ENCODE results near the gene RXRA.

The RXRA gene

DNA sequence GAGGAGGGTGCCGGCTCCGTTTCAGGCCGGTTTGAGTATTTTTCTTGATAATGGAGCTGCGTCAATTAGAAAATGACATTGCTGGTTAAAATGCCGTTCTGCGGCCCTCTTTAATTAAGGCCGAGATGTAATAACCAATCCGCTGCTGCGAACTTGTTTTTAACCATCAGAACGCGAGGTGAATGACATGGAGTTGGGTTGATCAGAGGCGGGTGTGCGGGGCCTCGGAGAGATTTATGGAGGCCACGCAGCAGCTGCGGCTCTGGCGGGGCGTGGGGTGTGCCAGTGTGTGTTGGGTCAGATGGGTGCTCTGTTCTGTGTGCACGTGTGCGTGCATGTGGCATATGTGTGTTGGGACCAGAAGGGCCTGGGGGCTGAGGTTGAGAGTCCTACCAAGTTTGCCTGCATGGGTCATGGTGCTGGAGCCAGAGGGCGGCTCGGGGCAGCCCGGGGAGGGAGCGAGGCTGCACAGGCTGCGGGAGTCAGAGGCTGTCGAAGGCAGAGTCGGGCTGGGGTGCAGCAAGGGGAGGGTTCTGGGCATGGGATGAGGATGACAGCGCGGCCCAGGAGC lies 25.4 kb downstream of the RXRA start:
- Histone ChIP-seq H3K36me3 (ENCODE audit: low read length) (no peaks in the 10 kb centered on the region), H3K27me3 (ENCODE audit: low read length) (no peaks in the 10 kb centered on the region), H2AFZ (ENCODE audit: low read depth, low read length, severe bottlenecking) (no peak overlapping the region), H3K4me2 (ENCODE audit: low read depth, low read length, poor library complexity, severe bottlenecking) (no peak overlapping the region), H3K4me3 (ENCODE audit: insufficient read depth, low read length, poor library complexity, severe bottlenecking) (no peak overlapping the region), H3K27ac (ENCODE audit: low read depth, low read length) (no peak overlapping the region), H3K9ac (ENCODE audit: low read length) (no peak overlapping the region), H3K79me2 (ENCODE audit: insufficient read depth, low read length) (no peaks in the 10 kb centered on the region), H3F3A (ENCODE audit: insufficient read depth) (no peaks in the 10 kb centered on the region), H4K20me1 (ENCODE audit: low read depth, low read length) (no peaks in the 10 kb centered on the region), H3K9me2 (replicated peaks; ENCODE audit: insufficient read depth, low read length) (no peaks in the 10 kb centered on the region), H3K9me3 (ENCODE audit: insufficient read depth, low read length) (no peaks in the 10 kb centered on the region)
- TF ChIP-seq, protein P1, sequence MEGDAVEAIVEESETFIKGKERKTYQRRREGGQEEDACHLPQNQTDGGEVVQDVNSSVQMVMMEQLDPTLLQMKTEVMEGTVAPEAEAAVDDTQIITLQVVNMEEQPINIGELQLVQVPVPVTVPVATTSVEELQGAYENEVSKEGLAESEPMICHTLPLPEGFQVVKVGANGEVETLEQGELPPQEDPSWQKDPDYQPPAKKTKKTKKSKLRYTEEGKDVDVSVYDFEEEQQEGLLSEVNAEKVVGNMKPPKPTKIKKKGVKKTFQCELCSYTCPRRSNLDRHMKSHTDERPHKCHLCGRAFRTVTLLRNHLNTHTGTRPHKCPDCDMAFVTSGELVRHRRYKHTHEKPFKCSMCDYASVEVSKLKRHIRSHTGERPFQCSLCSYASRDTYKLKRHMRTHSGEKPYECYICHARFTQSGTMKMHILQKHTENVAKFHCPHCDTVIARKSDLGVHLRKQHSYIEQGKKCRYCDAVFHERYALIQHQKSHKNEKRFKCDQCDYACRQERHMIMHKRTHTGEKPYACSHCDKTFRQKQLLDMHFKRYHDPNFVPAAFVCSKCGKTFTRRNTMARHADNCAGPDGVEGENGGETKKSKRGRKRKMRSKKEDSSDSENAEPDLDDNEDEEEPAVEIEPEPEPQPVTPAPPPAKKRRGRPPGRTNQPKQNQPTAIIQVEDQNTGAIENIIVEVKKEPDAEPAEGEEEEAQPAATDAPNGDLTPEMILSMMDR (IDR thresholded peaks at IDR 0.05; ENCODE audit: insufficient read depth, low read length, poor library complexity, severe bottlenecking) = no peak
- TF ChIP-seq EZH2phosphoT487 (conservative IDR thresholded peaks at IDR 0.05; ENCODE audit: low read length) = no peak

DNA sequence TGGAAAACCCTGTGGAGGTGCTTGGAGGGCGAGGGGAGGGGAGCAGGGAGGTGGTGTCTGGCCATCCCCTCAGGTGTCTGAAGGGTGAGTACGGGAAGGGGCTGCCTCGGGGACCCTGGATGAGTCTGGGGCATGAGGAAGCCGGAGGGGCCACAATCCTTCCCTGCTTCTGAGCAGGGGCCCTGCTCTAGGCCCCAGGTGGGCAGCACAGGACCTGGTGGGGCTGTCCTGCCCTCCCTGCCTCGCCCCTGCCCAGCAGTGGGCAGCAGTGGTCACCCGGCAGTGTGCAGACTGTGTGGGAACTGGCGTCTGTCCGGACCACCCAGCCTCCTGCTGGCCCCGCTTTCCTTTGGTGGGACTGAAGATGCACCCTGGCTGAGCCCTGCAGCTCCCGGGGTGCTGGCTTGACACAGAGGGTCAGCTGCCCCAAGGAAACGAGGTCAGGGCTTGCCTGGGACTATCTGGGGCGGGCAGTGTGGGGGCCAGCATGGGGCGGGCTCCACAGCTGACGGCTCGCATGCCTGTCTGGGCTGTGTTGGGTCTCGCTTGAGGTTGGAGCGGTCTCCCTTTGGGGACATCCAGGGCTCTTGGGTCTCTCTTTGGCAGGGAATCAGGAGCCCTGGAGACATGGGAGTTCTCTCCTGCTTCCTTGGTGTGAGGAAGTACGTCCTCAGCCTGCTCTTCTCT lies 26.1 kb downstream of the RXRA start:
- Histone ChIP-seq H3K4me2 (ENCODE audit: low read depth, low read length, poor library complexity, severe bottlenecking) (no peak overlapping the region), H3K36me3 (ENCODE audit: low read length) (no peaks in the 10 kb centered on the region), H3K27ac (ENCODE audit: low read depth, low read length) (no peak overlapping the region), H2AFZ (ENCODE audit: low read depth, low read length, severe bottlenecking) (no peak overlapping the region), H3K9me2 (replicated peaks; ENCODE audit: insufficient read depth, low read length) (no peaks in the 10 kb centered on the region), H3K27me3 (ENCODE audit: low read length) (no peaks in the 10 kb centered on the region), H3K4me3 (ENCODE audit: insufficient read depth, low read length, poor library complexity, severe bottlenecking) (no peak overlapping the region), H3F3A (ENCODE audit: insufficient read depth) (no peaks in the 10 kb centered on the region), H4K20me1 (ENCODE audit: low read depth, low read length) (no peaks in the 10 kb centered on the region), H3K9ac (ENCODE audit: low read length) (no peak overlapping the region), H3K9me3 (ENCODE audit: insufficient read depth, low read length) (no peaks in the 10 kb centered on the region), H3K79me2 (ENCODE audit: insufficient read depth, low read length) (no peaks in the 10 kb centered on the region)
- no peak for TF ChIP-seq EZH2phosphoT487 (conservative IDR thresholded peaks at IDR 0.05; ENCODE audit: low read length)
- TF ChIP-seq, protein P1 (IDR thresholded peaks at IDR 0.05; ENCODE audit: insufficient read depth, low read length, poor library complexity, severe bottlenecking) = no peak

DNA sequence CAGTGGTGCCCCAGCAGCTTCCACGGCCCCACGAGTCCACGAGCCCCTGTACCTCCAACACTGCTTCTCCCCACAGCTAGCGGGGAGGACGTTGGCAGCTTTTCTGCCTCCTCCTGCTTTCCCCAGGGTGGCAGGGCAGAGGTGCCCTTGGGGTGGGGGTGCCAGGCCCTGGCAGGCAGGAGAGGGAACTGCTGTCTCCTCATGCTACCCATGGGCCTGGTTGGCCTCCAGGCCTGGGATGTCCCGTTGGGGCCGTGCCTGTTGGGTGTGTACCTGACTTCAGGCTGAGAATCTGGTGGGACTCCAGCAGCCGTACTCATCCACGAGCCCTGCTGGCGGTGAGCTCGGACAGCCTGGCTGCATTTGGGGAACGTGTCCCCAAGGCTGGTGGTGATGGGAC lies 27.3 kb downstream of the RXRA start:
- H3K9ac ChIP-seq (ENCODE audit: low read length) = no peak overlapping the region
- H3K9me3 ChIP-seq (ENCODE audit: insufficient read depth, low read length) = no peaks in the 10 kb centered on the region
- H3K79me2 ChIP-seq (ENCODE audit: insufficient read depth, low read length) = no peaks in the 10 kb centered on the region
- no peaks in the 10 kb centered on the region for H3F3A ChIP-seq (ENCODE audit: insufficient read depth)
- TF ChIP-seq, protein P1 (IDR thresholded peaks at IDR 0.05; ENCODE audit: insufficient read depth, low read length, poor library complexity, severe bottlenecking) = no peak
- TF ChIP-seq EZH2phosphoT487 (conservative IDR thresholded peaks at IDR 0.05; ENCODE audit: low read length) = no peak
- no peaks in the 10 kb centered on the region for H3K36me3 ChIP-seq (ENCODE audit: low read length)
- H3K9me2 ChIP-seq (replicated peaks; ENCODE audit: insufficient read depth, low read length) = no peaks in the 10 kb centered on the region
- H3K4me3 ChIP-seq (ENCODE audit: insufficient read depth, low read length, poor library complexity, severe bottlenecking) = no peak overlapping the region
- no peak overlapping the region for H2AFZ ChIP-seq (ENCODE audit: low read depth, low read length, severe bottlenecking)
- no peak overlapping the region for H3K27ac ChIP-seq (ENCODE audit: low read depth, low read length)
- no peaks in the 10 kb centered on the region for H4K20me1 ChIP-seq (ENCODE audit: low read depth, low read length)
- no peak overlapping the region for H3K4me2 ChIP-seq (ENCODE audit: low read depth, low read length, poor library complexity, severe bottlenecking)
- no peaks in the 10 kb centered on the region for H3K27me3 ChIP-seq (ENCODE audit: low read length)

All from SU-DHL-6 (cell line).